HFF-Myc (cell line): Measurements from ENCODE around the gene UBASH3A.

Source experiments
- DNase-seq: peaks from one replicate; pipeline ENCODE4 v3.0.0-alpha.2; 2011; ENCODE audit warnings: low read depth; ENCODE audit errors: extremely low read depth
- H3K4me3 ChIP-seq: replicated peaks from 2 replicates; pipeline ENCODE4 v1.5.1; 2011; ENCODE audit warnings: low read depth, mild to moderate bottlenecking, control low read depth, low read length
- TF ChIP-seq, protein P1 (sequence below): IDR thresholded peaks from 2 replicates; pipeline ENCODE4 v1.5.1; 2012; ENCODE audit warnings: mild to moderate bottlenecking, low read depth, low read length, control low read depth; ENCODE audit errors: missing control alignments

Gene UBASH3A, protein sequence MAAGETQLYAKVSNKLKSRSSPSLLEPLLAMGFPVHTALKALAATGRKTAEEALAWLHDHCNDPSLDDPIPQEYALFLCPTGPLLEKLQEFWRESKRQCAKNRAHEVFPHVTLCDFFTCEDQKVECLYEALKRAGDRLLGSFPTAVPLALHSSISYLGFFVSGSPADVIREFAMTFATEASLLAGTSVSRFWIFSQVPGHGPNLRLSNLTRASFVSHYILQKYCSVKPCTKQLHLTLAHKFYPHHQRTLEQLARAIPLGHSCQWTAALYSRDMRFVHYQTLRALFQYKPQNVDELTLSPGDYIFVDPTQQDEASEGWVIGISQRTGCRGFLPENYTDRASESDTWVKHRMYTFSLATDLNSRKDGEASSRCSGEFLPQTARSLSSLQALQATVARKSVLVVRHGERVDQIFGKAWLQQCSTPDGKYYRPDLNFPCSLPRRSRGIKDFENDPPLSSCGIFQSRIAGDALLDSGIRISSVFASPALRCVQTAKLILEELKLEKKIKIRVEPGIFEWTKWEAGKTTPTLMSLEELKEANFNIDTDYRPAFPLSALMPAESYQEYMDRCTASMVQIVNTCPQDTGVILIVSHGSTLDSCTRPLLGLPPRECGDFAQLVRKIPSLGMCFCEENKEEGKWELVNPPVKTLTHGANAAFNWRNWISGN

DNA sequence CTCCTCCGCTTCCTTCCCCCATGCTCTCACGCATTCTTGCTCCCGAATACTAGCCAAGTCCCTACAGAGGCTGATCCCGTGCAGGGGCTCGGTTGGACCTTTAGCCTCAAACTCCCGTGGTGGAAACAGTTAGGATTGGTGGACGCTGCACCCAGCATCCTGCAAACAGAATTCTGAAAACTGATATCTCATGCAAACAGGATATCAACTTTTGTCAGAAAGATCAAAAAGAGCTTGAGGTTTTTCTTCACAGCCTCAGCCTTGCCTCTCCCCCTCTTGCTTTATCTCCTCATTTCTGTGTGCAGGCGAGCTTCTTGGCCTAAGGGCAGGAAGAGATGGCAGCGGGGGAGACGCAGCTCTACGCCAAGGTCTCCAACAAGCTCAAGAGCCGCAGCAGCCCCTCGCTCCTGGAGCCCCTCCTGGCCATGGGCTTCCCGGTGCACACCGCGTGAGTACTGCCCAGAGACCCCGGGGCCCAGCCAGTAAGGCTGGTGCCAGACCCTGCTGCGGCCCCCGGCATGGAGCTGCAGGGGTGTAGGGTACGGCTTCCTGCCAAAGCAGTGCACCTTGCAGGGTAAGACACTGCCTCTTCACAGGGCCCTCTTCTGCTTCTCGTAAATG, at the start of gene UBASH3A:
TSS of gene UBASH3A (plus strand) at position 292 of the 621 bp plus-strand sequence. CDS start at position 336, 44 bp downstream.
- no peak within 1 kb of the TSS for H3K4me3 ChIP-seq
- TF ChIP-seq, protein P1, sequence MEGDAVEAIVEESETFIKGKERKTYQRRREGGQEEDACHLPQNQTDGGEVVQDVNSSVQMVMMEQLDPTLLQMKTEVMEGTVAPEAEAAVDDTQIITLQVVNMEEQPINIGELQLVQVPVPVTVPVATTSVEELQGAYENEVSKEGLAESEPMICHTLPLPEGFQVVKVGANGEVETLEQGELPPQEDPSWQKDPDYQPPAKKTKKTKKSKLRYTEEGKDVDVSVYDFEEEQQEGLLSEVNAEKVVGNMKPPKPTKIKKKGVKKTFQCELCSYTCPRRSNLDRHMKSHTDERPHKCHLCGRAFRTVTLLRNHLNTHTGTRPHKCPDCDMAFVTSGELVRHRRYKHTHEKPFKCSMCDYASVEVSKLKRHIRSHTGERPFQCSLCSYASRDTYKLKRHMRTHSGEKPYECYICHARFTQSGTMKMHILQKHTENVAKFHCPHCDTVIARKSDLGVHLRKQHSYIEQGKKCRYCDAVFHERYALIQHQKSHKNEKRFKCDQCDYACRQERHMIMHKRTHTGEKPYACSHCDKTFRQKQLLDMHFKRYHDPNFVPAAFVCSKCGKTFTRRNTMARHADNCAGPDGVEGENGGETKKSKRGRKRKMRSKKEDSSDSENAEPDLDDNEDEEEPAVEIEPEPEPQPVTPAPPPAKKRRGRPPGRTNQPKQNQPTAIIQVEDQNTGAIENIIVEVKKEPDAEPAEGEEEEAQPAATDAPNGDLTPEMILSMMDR = no peak

DNA sequence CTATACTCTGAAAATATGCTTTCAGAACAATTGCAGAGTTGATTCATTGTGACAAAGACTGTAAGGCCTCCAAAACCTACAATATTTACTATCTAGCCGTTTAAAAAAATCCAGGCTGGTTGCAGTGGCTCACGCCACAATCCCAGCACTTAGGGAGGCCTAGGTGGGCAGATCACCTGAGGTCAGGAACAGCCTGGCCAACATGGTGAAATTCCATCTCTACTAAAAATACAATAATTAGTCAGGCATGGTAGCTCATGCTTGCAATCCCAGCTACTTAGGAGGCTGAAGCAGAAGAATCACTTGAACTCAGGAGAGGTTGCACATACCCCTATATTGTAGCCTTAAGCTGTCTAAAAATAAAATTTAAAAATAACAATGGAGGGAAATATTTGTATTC, 47.7 kb upstream of the UBASH3A start:
- no peak overlapping the region for H3K4me3 ChIP-seq
- TF ChIP-seq, protein P1 = no peak
- DNase-seq = no peak

More for the DNA sequence above, at the start of gene UBASH3A:
- no peak for DNase-seq

DNA sequence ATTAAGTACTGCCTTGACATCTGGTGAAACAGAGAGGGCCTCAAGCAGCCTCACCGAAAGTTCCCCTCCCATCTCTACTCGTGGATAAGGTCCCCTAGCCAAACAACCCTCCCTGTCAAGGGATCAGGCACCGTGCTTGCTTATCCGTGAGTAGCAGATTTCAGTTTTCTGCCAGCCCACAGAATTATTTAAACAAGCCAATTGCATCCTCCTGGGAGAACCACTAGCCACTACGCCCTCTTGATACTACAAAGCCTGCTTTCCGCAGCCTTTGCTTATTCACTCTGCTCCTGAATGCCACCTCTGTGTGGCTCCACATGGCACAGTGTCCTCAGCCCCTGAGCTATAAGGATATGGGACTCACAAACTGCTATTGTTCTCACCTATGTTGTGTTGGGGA, 47.1 kb upstream of the UBASH3A start:
- TF ChIP-seq, protein P1 = no peak

DNA sequence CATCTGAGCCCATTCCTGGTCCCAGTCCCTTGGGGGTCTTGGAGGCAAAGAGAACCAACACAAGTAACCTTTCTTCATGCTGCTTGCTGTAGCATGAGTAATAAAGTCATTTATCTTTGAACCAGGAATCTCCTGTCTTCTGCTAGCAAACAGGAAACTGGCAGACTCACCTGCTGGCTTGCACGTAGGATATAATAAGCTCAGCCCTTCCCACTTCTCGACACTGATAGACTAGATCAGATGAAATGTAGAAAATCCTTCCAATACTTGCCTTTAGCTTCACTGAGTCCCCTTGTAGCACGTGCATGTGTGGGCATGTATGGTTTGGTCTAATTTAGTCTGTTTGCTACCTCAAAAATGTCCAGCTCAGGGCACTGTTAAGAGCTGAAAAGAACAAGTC, 46.4 kb upstream of the UBASH3A start:
- TF ChIP-seq, protein P1 = no peak
- no peak overlapping the region for H3K4me3 ChIP-seq
- DNase-seq = no peak

More for the DNA sequence above, 47.1 kb upstream of the UBASH3A start:
- no peak overlapping the region for H3K4me3 ChIP-seq
- DNase-seq = no peak

DNA sequence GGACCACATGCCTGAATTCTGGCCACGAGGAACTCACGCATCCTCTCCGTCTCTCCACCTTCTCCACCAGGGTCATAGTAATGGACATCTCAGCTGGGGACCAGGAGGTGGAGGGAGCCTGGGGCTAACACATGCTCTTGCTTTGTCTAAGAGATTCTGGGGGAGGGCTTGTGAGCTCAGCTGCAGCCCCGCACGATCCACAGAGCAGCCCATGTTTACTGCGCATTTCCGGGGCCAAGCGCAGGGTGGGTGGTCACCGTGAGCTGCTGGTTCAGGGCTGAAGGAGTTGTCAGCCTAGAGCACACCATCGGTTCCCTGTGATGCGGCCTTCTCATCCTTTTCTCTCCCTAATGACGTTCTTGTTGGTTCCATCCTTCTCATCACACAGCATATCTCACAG, 45.4 kb upstream of the UBASH3A start:
- H3K4me3 ChIP-seq = no peak overlapping the region
- TF ChIP-seq, protein P1 = no peak
- DNase-seq = no peak

DNA sequence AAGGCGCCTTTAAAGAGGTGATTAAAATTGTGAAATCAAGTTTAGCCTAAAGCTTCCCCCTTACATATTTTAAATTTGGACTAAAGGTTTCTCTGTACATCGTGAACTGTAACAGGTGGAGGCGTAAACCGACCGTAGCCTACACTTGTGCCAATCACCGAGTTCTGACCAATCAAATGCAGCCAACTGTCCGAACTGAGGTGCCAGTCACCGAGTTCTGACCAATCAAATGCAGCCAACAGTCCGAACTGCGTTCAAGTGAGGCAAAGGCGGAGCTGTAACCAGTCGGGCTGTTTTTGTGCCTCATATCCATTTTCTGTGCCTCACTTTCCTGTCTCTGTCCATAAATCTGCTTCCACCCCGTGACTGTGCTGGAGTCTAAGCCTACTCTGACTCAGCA, 44.8 kb upstream of the UBASH3A start:
- TF ChIP-seq, protein P1 = no peak
- H3K4me3 ChIP-seq = no peak overlapping the region
- no peak for DNase-seq
